ENCODE measurements around the gene ATP8A2. TPM values are rescaled to one million over a fixed set of nuclear protein-coding genes. Genes with fewer than 3 reads are reported as not detected.

ATP8A2 gene
- total and polyA plus RNA-seq, 11 donors, result 0.01 to 0.29 (median 0.05) TPM; not detected in 2

- H3K27ac ChIP-seq, result no peak overlapping the region
- intact Hi-C loops (cut with DNase I), result no loop called here
- no peak for ATAC-seq
- 84 to 86% (median 85%) methylated on average over 4 of the region's 4 CpGs for WGBS, 4 donors
- TF ChIP-seq POLR2A (IDR thresholded peaks at IDR 0.05), result no peak
- no peaks in the 10 kb centered on the region for H3K9me3 ChIP-seq
- peaks cover 0 to 17% (median 8%) of the 10 kb centered on the region in 9 donors for H3K27me3 ChIP-seq
- no peak overlapping the region for H3K4me3 ChIP-seq
- H3K4me1 ChIP-seq, result no peaks in the 10 kb centered on the region
- no peaks in the 10 kb centered on the region for H3K36me3 ChIP-seq
- DNase-seq, result no peak
These were observed 8.3 kb downstream of the ATP8A2 start for GRCh38 chr13:25380082-25380481.

- intact Hi-C loops (cut with DNase I), result no loop called here
- Histone ChIP-seq H3K27ac (no peak overlapping the region), H3K36me3 (no peaks in the 10 kb centered on the region), H3K4me1 (no peaks in the 10 kb centered on the region), H3K27me3 (peaks cover 0 to 12% (median 1%) of the 10 kb centered on the region in 9 donors), H3K4me3 (no peak overlapping the region), H3K9me3 (no peaks in the 10 kb centered on the region)
- no peak for DNase-seq
- no peak for ATAC-seq
- 65 to 79% (median 71%) methylated on average over 7 of the region's 7 CpGs for WGBS, 4 donors
- no peak for TF ChIP-seq CTCF (IDR thresholded peaks at IDR 0.05)
- TF ChIP-seq POLR2A (IDR thresholded peaks at IDR 0.05), result no peak
These were observed 9.1 kb downstream of the ATP8A2 start for GRCh38 chr13:25380741-25381324.

GRCh38 chr13:25384758-25385410 lies 13.1 kb downstream of the ATP8A2 start:
- H3K4me1 ChIP-seq, result no peaks in the 10 kb centered on the region
- H3K27ac ChIP-seq, result no peak overlapping the region
- TF ChIP-seq CTCF (IDR thresholded peaks at IDR 0.05) (no peak), POLR2A (IDR thresholded peaks at IDR 0.05) (no peak)
- no peaks in the 10 kb centered on the region for H3K9me3 ChIP-seq
- no peak overlapping the region for H3K4me3 ChIP-seq
- intact Hi-C loops (cut with DNase I), result no loop called here
- ATAC-seq, result no peak
- H3K27me3 ChIP-seq, result peaks cover 0 to 12% (median 4%) of the 10 kb centered on the region in 9 donors
- DNase-seq, result no peak
- WGBS, 4 donors, result 48 to 59% (median 57%) methylated on average over 4 of the region's 4 CpGs
- H3K36me3 ChIP-seq, result no peaks in the 10 kb centered on the region

GRCh38 chr13:25391932-25392331 lies 20.2 kb downstream of the ATP8A2 start:
- no peak overlapping the region for H3K27ac ChIP-seq
- intact Hi-C loops (cut with DNase I), result no loop called here
- no peaks in the 10 kb centered on the region for H3K4me1 ChIP-seq
- H3K4me3 ChIP-seq, result no peak overlapping the region
- no peak for TF ChIP-seq POLR2A (IDR thresholded peaks at IDR 0.05)
- TF ChIP-seq CTCF (IDR thresholded peaks at IDR 0.05), result no peak
- 32 to 45% (median 35%) methylated on average over 4 of the region's 4 CpGs for WGBS, 4 donors
- DNase-seq, result no peak
- peaks cover 0 to 12% (median 0%) of the 10 kb centered on the region in 9 donors for H3K27me3 ChIP-seq
- no peak for ATAC-seq
- H3K9me3 ChIP-seq, result peaks cover 0 to 10% (median 0%) of the 10 kb centered on the region in 12 donors
- H3K36me3 ChIP-seq, result no peaks in the 10 kb centered on the region

All from heart left ventricle (tissue), 16 donors.